Calu3 (cell line): ENCODE measurements around the gene NNMT. TPM values are rescaled to one million over a fixed set of nuclear protein-coding genes. Genes with fewer than 3 reads are reported as not detected.

Source experiments
- BruUV-seq: library from RNA; stranded (reverse); fragments of 400-500 nt; replicated peaks from 2 replicates; lab custom pipeline; 2021; lab: Mats Ljungman, UMichigan
- CTCF ChIA-PET: fragments of 300-600 bp; sonication (Branson Sonifier 250); formaldehyde crosslinking; loops from one replicate; lab custom pipeline; 2022; ENCODE audit warnings: antibody characterized with exemption; lab: Charles Lee
- DNase-seq: peaks from one replicate; pipeline ENCODE4 v3.0.0; 2022
- H3K27ac Mint-ChIP-seq: one replicate; pipeline ENCODE4 v1.8.0; 2022; ENCODE audit warnings: mixed read lengths; ENCODE audit not compliant: unreplicated experiment
- H3K27me3 Mint-ChIP-seq: one replicate; pipeline ENCODE4 v1.8.0; 2022; ENCODE audit warnings: mixed read lengths; ENCODE audit not compliant: unreplicated experiment
- H3K36me3 Mint-ChIP-seq: one replicate; pipeline ENCODE4 v1.8.0; 2022; ENCODE audit warnings: mild to moderate bottlenecking, moderate library complexity, mixed read lengths; ENCODE audit not compliant: insufficient read depth, unreplicated experiment
- H3K4me1 Mint-ChIP-seq: one replicate; pipeline ENCODE4 v1.8.0; 2022; ENCODE audit warnings: mild to moderate bottlenecking, low read depth, mixed read lengths; ENCODE audit not compliant: unreplicated experiment
- H3K4me3 Mint-ChIP-seq: one replicate; pipeline ENCODE4 v1.8.0; 2022; ENCODE audit warnings: mild to moderate bottlenecking, low read depth, moderate library complexity, mixed read lengths; ENCODE audit not compliant: unreplicated experiment
- H3K9me3 Mint-ChIP-seq: one replicate; pipeline ENCODE4 v1.8.0; 2022; ENCODE audit warnings: low read depth, mixed read lengths; ENCODE audit not compliant: unreplicated experiment
- intact Hi-C: fragments of 100-400 bp; cut with micrococcal nuclease; formaldehyde crosslinking; loops from one replicate; pipeline ENCODE4 v1.10.0; 2022; ENCODE audit not compliant: unreplicated experiment
- total RNA-seq: library from RNA; stranded (reverse); gene quantifications from 2 replicates; pipeline ENCODE4 v1.2.3, GENCODE V29; 2022
- TF ChIP-seq, protein P1 (sequence below): fragments of 200-600 bp; IDR thresholded peaks from one replicate; pipeline ENCODE4 v1.8.0; 2022; ENCODE audit warnings: antibody characterized with exemption; ENCODE audit not compliant: unreplicated experiment

NNMT gene
- total RNA-seq, 1 experiment from 2014 or later = 116 TPM

DNA sequence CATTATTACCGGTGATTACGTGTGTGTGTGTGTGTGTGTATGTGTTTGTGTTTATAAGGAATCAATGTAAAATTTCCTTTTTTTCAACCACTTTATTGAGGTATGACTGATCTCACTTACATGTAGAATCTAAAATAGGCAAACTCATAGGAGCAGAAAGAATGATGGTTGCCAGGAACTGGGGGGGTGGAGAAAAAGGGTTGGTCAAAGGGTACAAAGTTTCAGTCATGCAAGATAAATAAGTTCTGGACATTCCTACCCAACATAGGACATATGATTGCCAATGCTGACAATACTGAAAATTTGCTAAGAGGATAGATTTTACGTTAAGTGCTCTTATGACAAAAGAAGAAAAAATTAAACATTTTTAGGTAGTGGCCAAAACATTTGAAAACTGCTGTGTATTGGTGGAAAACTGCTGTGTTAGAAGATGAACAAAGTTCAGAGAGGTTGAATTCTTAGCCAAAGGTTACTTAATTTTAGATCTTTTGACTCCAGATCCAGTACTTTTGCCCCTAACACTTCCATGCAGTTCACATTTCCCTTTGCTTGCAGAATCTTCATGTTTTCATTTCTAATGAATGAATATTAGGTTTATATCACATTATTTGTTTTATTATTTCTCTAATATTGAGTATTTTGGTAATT is 49.5 kb downstream of the NNMT start:
- H3K27ac Mint-ChIP-seq = no peak overlapping the region
- intact Hi-C loops = no loop called here
- no peak for DNase-seq
- no peaks in the 10 kb centered on the region for H3K4me1 Mint-ChIP-seq
- no peaks in the 10 kb centered on the region for H3K9me3 Mint-ChIP-seq
- no peaks in the 10 kb centered on the region for H3K36me3 Mint-ChIP-seq
- TF ChIP-seq, protein P1, sequence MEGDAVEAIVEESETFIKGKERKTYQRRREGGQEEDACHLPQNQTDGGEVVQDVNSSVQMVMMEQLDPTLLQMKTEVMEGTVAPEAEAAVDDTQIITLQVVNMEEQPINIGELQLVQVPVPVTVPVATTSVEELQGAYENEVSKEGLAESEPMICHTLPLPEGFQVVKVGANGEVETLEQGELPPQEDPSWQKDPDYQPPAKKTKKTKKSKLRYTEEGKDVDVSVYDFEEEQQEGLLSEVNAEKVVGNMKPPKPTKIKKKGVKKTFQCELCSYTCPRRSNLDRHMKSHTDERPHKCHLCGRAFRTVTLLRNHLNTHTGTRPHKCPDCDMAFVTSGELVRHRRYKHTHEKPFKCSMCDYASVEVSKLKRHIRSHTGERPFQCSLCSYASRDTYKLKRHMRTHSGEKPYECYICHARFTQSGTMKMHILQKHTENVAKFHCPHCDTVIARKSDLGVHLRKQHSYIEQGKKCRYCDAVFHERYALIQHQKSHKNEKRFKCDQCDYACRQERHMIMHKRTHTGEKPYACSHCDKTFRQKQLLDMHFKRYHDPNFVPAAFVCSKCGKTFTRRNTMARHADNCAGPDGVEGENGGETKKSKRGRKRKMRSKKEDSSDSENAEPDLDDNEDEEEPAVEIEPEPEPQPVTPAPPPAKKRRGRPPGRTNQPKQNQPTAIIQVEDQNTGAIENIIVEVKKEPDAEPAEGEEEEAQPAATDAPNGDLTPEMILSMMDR = no peak
- no TSS peak for BruUV-seq
- H3K4me3 Mint-ChIP-seq = no peak overlapping the region
- H3K27me3 Mint-ChIP-seq = no peaks in the 10 kb centered on the region
- CTCF ChIA-PET = no interaction called here

DNA sequence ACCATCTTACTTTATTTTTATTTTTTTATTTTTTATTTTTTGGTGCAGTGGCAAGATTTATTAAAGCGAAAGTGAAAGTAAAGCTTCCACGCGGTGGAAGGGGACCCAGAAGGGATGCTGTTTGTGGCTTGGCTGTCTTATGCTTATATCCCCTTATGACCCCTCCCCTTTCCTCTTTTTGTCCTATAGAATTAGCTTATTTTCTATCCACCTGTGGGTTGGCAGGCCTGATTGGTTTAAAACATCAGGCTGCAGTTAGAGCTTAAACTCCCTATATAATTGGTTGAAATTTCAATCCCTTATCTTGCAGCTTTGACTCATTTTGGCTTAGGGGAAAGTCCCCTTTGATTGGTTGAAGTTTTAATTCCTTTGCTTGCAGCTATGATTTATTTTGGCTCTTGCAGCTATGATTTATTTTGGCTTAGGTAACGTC is 50.5 kb downstream of the NNMT start:
- Mint-ChIP-seq H3K4me1 (no peaks in the 10 kb centered on the region), H3K9me3 (no peaks in the 10 kb centered on the region), H3K27ac (no peak overlapping the region), H3K4me3 (peak overlapping the region; percentile 36), H3K36me3 (no peaks in the 10 kb centered on the region), H3K27me3 (no peaks in the 10 kb centered on the region)
- no TSS peak for BruUV-seq
- intact Hi-C loops = no loop called here
- TF ChIP-seq, protein P1 = no peak
- CTCF ChIA-PET = no interaction called here
- DNase-seq = no peak

DNA sequence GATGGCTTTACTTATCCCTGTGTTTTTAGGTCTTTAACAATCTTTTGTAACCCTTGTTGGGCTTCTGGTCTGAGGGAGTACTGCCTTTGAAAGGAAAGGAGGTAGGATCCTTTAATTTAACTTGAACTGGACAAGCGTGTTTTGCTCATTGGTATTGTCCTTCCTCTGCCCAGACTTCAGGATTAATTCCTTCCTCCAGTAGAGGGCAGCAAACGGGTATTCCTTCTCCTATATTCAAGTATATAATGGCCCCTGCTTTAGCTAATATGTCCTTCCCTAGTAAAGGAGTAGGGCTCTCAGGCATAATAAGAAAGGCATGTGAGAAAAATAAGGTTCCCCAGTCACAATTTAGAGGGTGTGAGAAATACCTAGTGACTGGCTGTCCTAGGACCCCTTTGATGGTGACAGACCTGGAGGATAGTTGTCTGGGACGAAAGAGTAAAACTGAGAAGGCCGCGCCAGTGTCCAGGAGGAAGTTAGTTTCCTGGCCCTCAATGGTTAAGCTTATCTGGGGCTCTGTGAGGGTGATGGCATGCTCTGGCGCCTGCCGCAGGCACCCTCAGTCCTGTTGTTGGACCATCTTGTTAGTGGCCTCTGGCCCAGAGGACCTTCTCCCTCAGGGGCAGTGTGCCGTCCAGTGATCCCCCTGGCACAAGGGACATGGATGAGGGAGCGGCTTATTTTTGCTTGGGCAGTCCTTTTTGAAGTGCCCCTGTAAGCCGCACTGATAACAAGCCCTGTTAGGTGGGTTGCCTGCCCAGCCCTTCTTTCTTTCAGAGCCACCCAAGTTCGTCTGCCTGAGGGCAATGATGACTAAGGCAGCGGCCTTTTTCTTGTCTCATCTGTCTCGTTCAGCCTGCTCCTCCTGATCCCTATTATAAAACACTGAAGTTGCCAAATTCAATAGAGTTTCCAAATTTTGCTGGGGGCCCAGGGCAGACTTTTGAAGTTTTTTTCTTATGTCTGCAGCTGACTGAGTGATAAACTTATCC is 52.3 kb downstream of the NNMT start:
- Mint-ChIP-seq H3K4me1 (no peaks in the 10 kb centered on the region), H3K27ac (no peak overlapping the region), H3K27me3 (no peaks in the 10 kb centered on the region), H3K4me3 (no peak overlapping the region), H3K9me3 (no peaks in the 10 kb centered on the region), H3K36me3 (no peaks in the 10 kb centered on the region)
- TF ChIP-seq, protein P1 = peak; percentile 19
- CTCF ChIA-PET = interaction anchor here (0.7 to 1.1 kb wide), 2 partner anchors 10 to 50 kb away, joined by 3 read pairs; no protein-coding TSS in a partner anchor
- no TSS peak for BruUV-seq
- intact Hi-C loops = loop anchor here (2.0 kb wide), 2 partner anchors 52 to 90 kb away; partner anchors contain the start of genes C11orf71, RBM7 and REXO2
- DNase-seq = peak; percentile 59

DNA sequence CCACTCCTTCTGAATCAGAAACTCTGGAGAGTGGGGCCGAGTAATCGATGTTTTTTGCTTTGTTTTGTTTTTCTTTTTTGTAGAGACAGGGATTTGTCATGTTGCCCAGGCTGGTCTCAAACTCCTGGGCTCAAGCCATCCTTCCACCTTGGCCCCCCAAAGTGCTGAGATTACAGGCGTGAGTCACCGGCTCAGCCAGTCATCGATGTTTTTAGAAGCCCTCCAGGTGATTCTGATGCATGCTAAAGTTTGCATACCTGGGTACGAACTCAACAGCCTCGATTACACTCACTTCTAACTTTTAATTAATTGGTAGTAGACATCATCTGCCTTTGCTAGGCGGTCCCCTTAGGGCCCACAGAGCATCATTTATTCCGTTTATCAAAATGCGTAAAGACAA is 53.8 kb downstream of the NNMT start:
- no peaks in the 10 kb centered on the region for H3K27me3 Mint-ChIP-seq
- no peak overlapping the region for H3K4me3 Mint-ChIP-seq
- H3K36me3 Mint-ChIP-seq = no peaks in the 10 kb centered on the region
- no peaks in the 10 kb centered on the region for H3K9me3 Mint-ChIP-seq
- TF ChIP-seq, protein P1 = no peak
- intact Hi-C loops = no loop called here
- H3K27ac Mint-ChIP-seq = no peak overlapping the region
- CTCF ChIA-PET = no interaction called here
- no peak for DNase-seq
- no TSS peak for BruUV-seq
- no peaks in the 10 kb centered on the region for H3K4me1 Mint-ChIP-seq
